IgD-negative memory B cell (primary cell): ENCODE results near the gene JAKMIP2. TPM values are rescaled to one million over a fixed set of nuclear protein-coding genes. Genes with fewer than 3 reads are reported as not detected.

Source experiments
- H3K27ac Mint-ChIP-seq, 3 donors: one replicate each; pipeline ENCODE4 v1.8.0; 2020 to 2022; ENCODE audit warnings: mild to moderate bottlenecking in 3 of 3, mixed read lengths in 3 of 3, moderate library complexity in 1 of 3
- H3K27me3 Mint-ChIP-seq: one replicate; pipeline ENCODE4 v1.8.0; 2021; ENCODE audit warnings: mixed read lengths
- H3K36me3 Mint-ChIP-seq: one replicate; pipeline ENCODE4 v1.8.0; 2020; ENCODE audit warnings: mild to moderate bottlenecking, mixed read lengths
- H3K4me1 Mint-ChIP-seq, 3 donors: one replicate each; pipeline ENCODE4 v1.8.0; 2020 to 2022; ENCODE audit warnings: mixed read lengths in 3 of 3, mild to moderate bottlenecking in 1 of 3
- H3K4me3 Mint-ChIP-seq, 4 donors: one replicate each; pipeline ENCODE4 v1.8.0; 2020 to 2022; ENCODE audit warnings: mild to moderate bottlenecking in 4 of 4, mixed read lengths in 4 of 4, moderate library complexity in 3 of 4
- H3K9me3 Mint-ChIP-seq, 3 donors: one replicate each; pipeline ENCODE4 v1.8.0; 2020 to 2021; ENCODE audit warnings: mixed read lengths in 3 of 3, mild to moderate bottlenecking in 1 of 3
- polyA plus RNA-seq: library from polyadenylated mRNA; unstranded; fragments of 300-500 nt; fragmentation: Illumina TruSeq; gene quantifications from one replicate; pipeline ENCODE4 v1.2.3, GENCODE V29; 2021

The JAKMIP2 gene
- polyA plus RNA-seq, 1 donor from 2014 or later, result 0.14 TPM

DNA sequence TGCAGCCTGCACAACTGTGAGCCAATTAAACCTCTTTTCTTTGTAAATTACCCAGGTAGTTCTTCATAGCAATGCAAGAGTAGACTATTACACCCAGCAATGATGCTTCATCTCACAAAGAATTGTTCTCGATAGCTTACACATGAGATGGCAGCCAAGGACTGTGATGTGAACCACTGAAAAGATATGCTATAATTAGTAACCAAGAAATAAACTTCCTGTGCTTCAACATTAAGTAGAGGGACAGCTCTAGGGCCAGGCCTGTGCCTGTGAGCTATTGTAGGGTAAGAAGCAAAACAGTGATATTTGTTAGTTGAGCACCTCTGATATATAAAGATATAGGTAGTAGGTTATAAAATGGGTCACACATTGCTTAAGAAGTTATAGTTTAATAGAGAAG lies 230.9 kb downstream of the JAKMIP2 start:
- no peak overlapping the region for H3K27ac Mint-ChIP-seq
- H3K36me3 Mint-ChIP-seq, result no peaks in the 10 kb centered on the region
- no peaks in the 10 kb centered on the region for H3K4me1 Mint-ChIP-seq
- no peak overlapping the region for H3K4me3 Mint-ChIP-seq
- no peaks in the 10 kb centered on the region for H3K27me3 Mint-ChIP-seq
- H3K9me3 Mint-ChIP-seq, result peaks cover 0 to 4% (median 2%) of the 10 kb centered on the region in 3 donors

- H3K36me3 Mint-ChIP-seq, result no peaks in the 10 kb centered on the region
- H3K4me1 Mint-ChIP-seq, result no peaks in the 10 kb centered on the region
- H3K27me3 Mint-ChIP-seq, result no peaks in the 10 kb centered on the region
- H3K9me3 Mint-ChIP-seq, result peaks cover 2 to 4% (median 2%) of the 10 kb centered on the region in 3 donors
- no peak overlapping the region for H3K27ac Mint-ChIP-seq
- no peak overlapping the region for H3K4me3 Mint-ChIP-seq
Observed at GRCh38 chr5:147547730-147548129, 234.8 kb downstream of the JAKMIP2 start.

- peaks cover 0 to 2% (median 2%) of the 10 kb centered on the region in 3 donors for H3K9me3 Mint-ChIP-seq
- H3K36me3 Mint-ChIP-seq, result no peaks in the 10 kb centered on the region
- no peak overlapping the region for H3K4me3 Mint-ChIP-seq
- no peak overlapping the region for H3K27ac Mint-ChIP-seq
- no peaks in the 10 kb centered on the region for H3K4me1 Mint-ChIP-seq
- H3K27me3 Mint-ChIP-seq, result no peaks in the 10 kb centered on the region
Observed at GRCh38 chr5:147544556-147544955, 238.0 kb downstream of the JAKMIP2 start.

- Mint-ChIP-seq H3K4me1 (no peaks in the 10 kb centered on the region), H3K36me3 (no peaks in the 10 kb centered on the region), H3K4me3 (no peak overlapping the region), H3K27ac (no peak overlapping the region), H3K27me3 (peaks cover 2% of the 10 kb centered on the region), H3K9me3 (no peaks in the 10 kb centered on the region)
Observed at GRCh38 chr5:147539053-147539452, 243.5 kb downstream of the JAKMIP2 start.

DNA sequence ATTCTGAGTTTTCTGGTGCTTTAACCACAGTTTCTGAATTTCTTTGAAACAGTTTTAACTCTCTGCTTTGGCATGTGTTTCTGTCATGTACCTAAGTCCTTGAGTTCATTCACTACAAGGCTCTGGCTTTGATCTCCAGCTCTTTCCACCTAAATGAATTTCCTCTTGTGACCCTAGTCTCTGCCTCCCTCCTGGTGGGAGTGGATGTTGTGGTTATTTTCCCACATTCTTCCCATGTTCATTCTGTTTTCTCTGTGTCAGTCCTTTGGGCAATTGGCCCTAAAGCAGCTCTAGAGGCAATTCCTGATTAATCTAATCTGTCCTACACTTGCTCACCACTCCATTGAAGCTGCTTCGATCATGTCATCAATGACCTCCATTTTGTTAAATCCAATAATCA lies 244.3 kb downstream of the JAKMIP2 start:
- Mint-ChIP-seq H3K9me3 (no peaks in the 10 kb centered on the region), H3K4me1 (no peaks in the 10 kb centered on the region), H3K36me3 (no peaks in the 10 kb centered on the region), H3K27ac (no peak overlapping the region), H3K4me3 (no peak overlapping the region), H3K27me3 (peaks cover 2% of the 10 kb centered on the region)

Other genes starting within 250 kb of the JAKMIP2 start
- not detected for gene SPINK1, start 48.9 kb upstream of the JAKMIP2 start, polyA plus RNA-seq
- not detected for gene SCGB3A2, start 96.0 kb upstream of the JAKMIP2 start, polyA plus RNA-seq
- gene C5orf46, start 123.8 kb upstream of the JAKMIP2 start, polyA plus RNA-seq, result not detected